H1 (cell line): ENCODE measurements around the gene PLEKHO1. TPM values are rescaled to one million over a fixed set of nuclear protein-coding genes. Genes with fewer than 3 reads are reported as not detected.

ENCODE experiments used
- CTCF ChIA-PET: fragments of 300-600 bp; sonication (Branson Sonifier 250); formaldehyde crosslinking; loops from one replicate; lab custom pipeline; 2021; ENCODE audit not compliant: partially characterized antibody; lab: Charles Lee
- POLR2A ChIA-PET: fragments of 300-600 bp; sonication (Branson Sonifier 250); formaldehyde crosslinking; loops from one replicate; lab custom pipeline; 2021; ENCODE audit warnings: inconsistent platforms; ENCODE audit not compliant: partially characterized antibody; lab: Charles Lee
- DNase-seq, 2 experiments: peaks; one replicate each; pipeline versions ENCODE4 v3.0.0 to v3.0.0-alpha.2; 2010 to 2022; ENCODE audit warnings: low spot score in 2 of 2, low read depth in 1 of 2, mixed read lengths in 1 of 2
- FAIRE-seq: peaks from 2 replicates; lab custom pipeline; 2011; peaks lifted over from hg19 to GRCh38; lab: Jason Lieb, UNC
- H2AFZ ChIP-seq: 2 replicates; pipeline ENCODE4 v1.8.1; 2012; ENCODE audit warnings: low read length, inconsistent platforms
- H2AK5ac ChIP-seq: 2 replicates; pipeline ENCODE4 v1.6.1; 2013; ENCODE audit warnings: low read depth, low read length
- H2BK120ac ChIP-seq: replicated peaks from 2 replicates; pipeline ENCODE3; 2013; ENCODE audit warnings: low read depth, low read length, inconsistent platforms
- H2BK12ac ChIP-seq: 2 replicates; pipeline ENCODE4 v1.6.1; 2013; ENCODE audit warnings: low read depth, low read length
- H2BK15ac ChIP-seq: 2 replicates; pipeline ENCODE4 v1.6.1; 2013; ENCODE audit warnings: low read length
- H2BK20ac ChIP-seq: 2 replicates; pipeline ENCODE4 v1.6.1; 2013; ENCODE audit warnings: low read length
- H2BK5ac ChIP-seq: 2 replicates; pipeline ENCODE4 v1.6.1; 2013; ENCODE audit warnings: low read depth, low read length
- H3K14ac ChIP-seq: 2 replicates; pipeline ENCODE4 v1.6.1; 2013; ENCODE audit warnings: inconsistent platforms; ENCODE audit not compliant: insufficient read length
- H3K18ac ChIP-seq: 2 replicates; pipeline ENCODE4 v1.6.1; 2013; ENCODE audit warnings: low read length; ENCODE audit errors: extremely low read depth
- H3K23ac ChIP-seq: 2 replicates; pipeline ENCODE4 v1.6.1; 2013; ENCODE audit warnings: inconsistent platforms; ENCODE audit not compliant: insufficient read length
- H3K23me2 ChIP-seq: 2 replicates; pipeline ENCODE4 v1.6.1; 2013; ENCODE audit warnings: low read depth, low read length
- H3K27ac ChIP-seq: 2 replicates; pipeline ENCODE4 v1.6.1; 2011; ENCODE audit warnings: low read depth, low read length, inconsistent platforms
- H3K27me3 ChIP-seq, 4 experiments: replicated peaks in 1 of 4; 1 replicate in 1 of 4; 2 replicates in 3 of 4; pipeline versions ENCODE4 v1.6.1 to v1.8.1; 2011 to 2013; ENCODE audit warnings: low read length in 3 of 4, mild to moderate bottlenecking in 3 of 4, inconsistent platforms in 2 of 4, mixed read lengths in 2 of 4, moderate library complexity in 1 of 4; ENCODE audit not compliant: control insufficient read depth in 3 of 4, insufficient read depth in 3 of 4; ENCODE audit errors: extremely low read depth in 1 of 4
- H3K36me3 ChIP-seq, 4 experiments: 2 replicates each; pipeline versions ENCODE4 v1.6.1 to v1.8.1; 2011 to 2013; ENCODE audit warnings: mild to moderate bottlenecking in 4 of 4, low read length in 3 of 4, moderate library complexity in 2 of 4, control low read depth in 1 of 4, inconsistent platforms in 1 of 4; ENCODE audit not compliant: insufficient read depth in 4 of 4, control insufficient read depth in 2 of 4
- H3K4ac ChIP-seq: replicated peaks from 2 replicates; pipeline ENCODE3; 2013; ENCODE audit warnings: low read length, low read depth, mixed read lengths, inconsistent platforms; ENCODE audit not compliant: insufficient read length
- H3K4me1 ChIP-seq, 4 experiments: replicated peaks in 1 of 4; 1 replicate in 1 of 4; 2 replicates in 3 of 4; pipeline versions ENCODE4 v1.6.1 to v1.8.1; 2011 to 2013; ENCODE audit warnings: low read length in 3 of 4, inconsistent platforms in 2 of 4, mixed read lengths in 1 of 4; ENCODE audit not compliant: insufficient read depth in 4 of 4, control insufficient read depth in 3 of 4
- H3K4me2 ChIP-seq, 2 experiments: 2 replicates each; pipeline versions ENCODE4 v1.6.1 to v1.8.1; 2011 to 2013; ENCODE audit warnings: low read depth in 2 of 2, low read length in 2 of 2, control low read depth in 1 of 2, inconsistent platforms in 1 of 2, mild to moderate bottlenecking in 1 of 2; ENCODE audit not compliant: insufficient read depth in 1 of 2
- H3K4me3 ChIP-seq, 4 experiments: fragments of 200-600, 300-600 bp in 1 of 4; sonication (generic), shearing (Covaris generic), sonication (Bioruptor Twin) in 1 of 4; 2 replicates each; pipeline versions ENCODE4 v1.5.1 to v1.8.1; 2011 to 2016; ENCODE audit warnings: low read length in 4 of 4, low read depth in 3 of 4, control low read depth in 2 of 4, inconsistent platforms in 2 of 4, mild to moderate bottlenecking in 2 of 4, mixed read lengths in 1 of 4, moderate library complexity in 1 of 4; ENCODE audit not compliant: insufficient read depth in 2 of 4; ENCODE audit errors: extremely low read depth in 1 of 4
- H3K56ac ChIP-seq: replicated peaks from 2 replicates; pipeline ENCODE3; 2013; ENCODE audit warnings: low read depth, mild to moderate bottlenecking, mixed read lengths, low read length, inconsistent platforms; ENCODE audit not compliant: insufficient read length
- H3K79me1 ChIP-seq: 2 replicates; pipeline ENCODE4 v1.6.1; 2013; ENCODE audit warnings: low read depth, low read length, control low read depth
- H3K79me2 ChIP-seq, 2 experiments: 2 replicates each; pipeline versions ENCODE4 v1.6.1 to v1.8.1; 2012 to 2013; ENCODE audit warnings: low read length in 2 of 2, mild to moderate bottlenecking in 2 of 2, inconsistent platforms in 1 of 2; ENCODE audit not compliant: insufficient read depth in 2 of 2, control insufficient read depth in 1 of 2
- H3K9ac ChIP-seq, 4 experiments: replicated peaks in 1 of 4; 1 replicate in 1 of 4; 2 replicates in 3 of 4; pipeline versions ENCODE4 v1.6.1 to v1.8.1; 2011 to 2013; ENCODE audit warnings: low read depth in 3 of 4, low read length in 3 of 4, control low read depth in 2 of 4, mild to moderate bottlenecking in 2 of 4, moderate library complexity in 2 of 4, inconsistent platforms in 1 of 4; ENCODE audit errors: extremely low read depth in 1 of 4
- H3K9me3 ChIP-seq, 2 experiments: 2 replicates each; pipeline versions ENCODE4 v1.6.1 to v1.8.1; 2012 to 2013; ENCODE audit warnings: mild to moderate bottlenecking in 2 of 2, moderate library complexity in 2 of 2, control low read depth in 1 of 2, inconsistent platforms in 1 of 2, low read depth in 1 of 2, low read length in 1 of 2, mixed read lengths in 1 of 2; ENCODE audit not compliant: insufficient read depth in 2 of 2
- H4K20me1 ChIP-seq, 2 experiments: replicated peaks in 1 of 2; 2 replicates each; pipeline versions ENCODE3 to v1.8.1; 2011 to 2013; ENCODE audit warnings: inconsistent platforms in 2 of 2, low read length in 2 of 2, mild to moderate bottlenecking in 1 of 2; ENCODE audit not compliant: insufficient read depth in 2 of 2, control insufficient read depth in 1 of 2
- H4K5ac ChIP-seq: 2 replicates; pipeline ENCODE4 v1.6.1; 2013; ENCODE audit warnings: low read length, low read depth, mixed read lengths, inconsistent platforms; ENCODE audit not compliant: insufficient read length
- H4K8ac ChIP-seq: 2 replicates; pipeline ENCODE4 v1.8.0; 2013; ENCODE audit warnings: mild to moderate bottlenecking, moderate library complexity, low read length, inconsistent platforms; ENCODE audit not compliant: insufficient read depth; ENCODE audit errors: extremely low read depth
- H4K91ac ChIP-seq: replicated peaks from 2 replicates; pipeline ENCODE3; 2013; ENCODE audit warnings: low read length, mixed read lengths, inconsistent platforms; ENCODE audit not compliant: insufficient read length
- CBX8 ChIP-seq: fragments of 300-800, 300-1000 bp; sonication (generic); IDR thresholded peaks from 2 replicates; pipeline ENCODE4 v1.7.1; 2016; ENCODE audit warnings: low read depth, low read length, borderline replicate concordance
- KDM4A ChIP-seq: IDR thresholded peaks from one replicate; pipeline ENCODE4 v1.7.1; 2012; ENCODE audit warnings: low read depth, mild to moderate bottlenecking, moderate library complexity, low read length, inconsistent platforms; ENCODE audit not compliant: severe bottlenecking
- RAD21 ChIP-seq, 2 experiments: IDR thresholded peaks in 1 of 2; conservative IDR thresholded peaks in 1 of 2; 2 replicates each; pipeline ENCODE4 v1.6.1; 2011; ENCODE audit warnings: low read depth in 2 of 2, low read length in 2 of 2, improper control_type of control experiment in 1 of 2, inconsistent platforms in 1 of 2, mild to moderate bottlenecking in 1 of 2, moderate library complexity in 1 of 2
- SUZ12 ChIP-seq: fragments of 200-600 bp; sonication (generic); IDR thresholded peaks from 2 replicates; pipeline ENCODE4 v1.6.1; 2012; ENCODE audit warnings: mild to moderate bottlenecking, inconsistent platforms, low read length, moderate library complexity, mixed read lengths
- WGBS, 2 experiments: shearing (Covaris generic) in 1 of 2; methylation state at CpG; one replicate each; pipeline versions ENCODE4 v1.1.6 to v1.1.7; 2013 to 2015; ENCODE audit warnings: low lambda C conversion rate in 2 of 2, mixed read lengths in 2 of 2, inconsistent platforms in 1 of 2, low coverage in 1 of 2, missing lambda C conversion rate in 1 of 2; ENCODE audit not compliant: insufficient replicate concordance in 2 of 2, insufficient coverage in 1 of 2, insufficient read length in 1 of 2; ENCODE audit errors: extremely low coverage in 1 of 2, missing lambda C conversion rate in 1 of 2; 5-methylcytosine and 5-hydroxymethylcytosine counted together
- polyA plus RNA-seq, 7 experiments: library from polyadenylated mRNA; depleted of rRNA in 3 of 7; stranded (reverse) in 5 of 7; unstranded in 2 of 7; fragments of >200 nt in 5 of 7; fragments of 200-250 nt in 2 of 7; gene quantifications; 1 replicate in 5 of 7; 2 replicates in 1 of 7; 4 replicates in 1 of 7; pipeline versions ENCODE4 v1.2.1 to v1.2.3, GENCODE V29; 2011 to 2013; ENCODE audit warnings: missing spikeins in 2 of 7, mixed read lengths in 2 of 7
- total RNA-seq: library from RNA; stranded (reverse); fragmentation: NEBNext Ultra II Directional; extraction: Animal tissue kit (Norgen Biotek cat#: 25700); gene quantifications from 2 replicates; pipeline ENCODE4 v1.2.1, GENCODE V29; 2021
- TF ChIP-seq, protein P1 (sequence below): IDR thresholded peaks from 2 replicates; pipeline ENCODE4 v1.6.1; 2012; ENCODE audit warnings: inconsistent platforms

PLEKHO1 gene
- total and polyA plus RNA-seq, 2 of the 8 experiments (the other 6 are each of a cell fraction or from before 2014, with no cell fraction given) = 23.2 to 37.0 TPM

DNA sequence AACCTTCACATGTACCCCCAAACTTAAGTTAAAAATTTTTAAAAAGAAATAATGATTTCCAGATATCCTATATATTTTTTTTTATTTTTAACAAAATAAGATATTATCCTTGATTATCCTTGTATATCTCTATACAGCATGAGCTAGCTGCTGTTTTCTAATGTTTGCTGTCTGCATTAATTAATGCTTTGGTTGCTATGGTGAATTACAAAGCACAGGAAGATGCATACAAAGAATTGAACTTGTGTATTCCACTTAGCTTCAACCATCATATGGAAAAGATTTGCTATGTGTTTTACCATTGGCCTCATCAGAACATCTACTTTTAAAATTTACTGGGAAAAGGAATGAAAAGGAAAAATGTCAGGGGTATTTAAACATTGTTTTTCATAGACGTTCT, 46.7 kb upstream of the PLEKHO1 start:
- Histone ChIP-seq H3K79me1 (no peaks in the 10 kb centered on the region), H2BK15ac (no peak overlapping the region), H3K27ac (no peak overlapping the region), H4K8ac (no peak overlapping the region), H3K9me3 (no peaks in the 10 kb centered on the region), H2AFZ (no peak overlapping the region), H3K23ac (no peak overlapping the region), H3K4me2 (no peak overlapping the region), H2BK20ac (no peak overlapping the region), H2BK5ac (no peak overlapping the region), H2AK5ac (no peak overlapping the region), H3K27me3 (no peaks in the 10 kb centered on the region), H3K18ac (no peak overlapping the region), H3K36me3 (no peaks in the 10 kb centered on the region; a peak in 1 of 8 replicates), H3K14ac (no peak overlapping the region), H2BK120ac (no peak overlapping the region), H3K56ac (no peak overlapping the region), H4K20me1 (no peaks in the 10 kb centered on the region), H3K23me2 (no peaks in the 10 kb centered on the region), H4K91ac (no peak overlapping the region), H3K4me1 (no peaks in the 10 kb centered on the region), H3K4ac (no peak overlapping the region), H2BK12ac (no peak overlapping the region), H3K79me2 (no peaks in the 10 kb centered on the region), H4K5ac (no peak overlapping the region), H3K4me3 (no peak overlapping the region), H3K9ac (no peak overlapping the region)
- WGBS, 2 experiments = 83% methylated on average over 1 of the region's 1 CpG; no CpG with 5 or more reads in 1 of the 2 experiments
- ChIA-PET CTCF (interaction anchor here (0.6 to 2.0 kb wide), 5 partner anchors 30 to 158 kb away, joined by 3 to 7 read pairs (median 3); no protein-coding TSS in a partner anchor), POLR2A (no interaction called here)
- no peak for TF ChIP-seq SUZ12
- no peak for TF ChIP-seq CBX8
- TF ChIP-seq, protein P1, sequence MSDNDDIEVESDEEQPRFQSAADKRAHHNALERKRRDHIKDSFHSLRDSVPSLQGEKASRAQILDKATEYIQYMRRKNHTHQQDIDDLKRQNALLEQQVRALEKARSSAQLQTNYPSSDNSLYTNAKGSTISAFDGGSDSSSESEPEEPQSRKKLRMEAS = no peak
- no peak for TF ChIP-seq KDM4A
- no peak for TF ChIP-seq RAD21 (IDR thresholded peaks at IDR 0.05 in 1 of 2, conservative IDR thresholded peaks at IDR 0.05 in 1 of 2; ENCODE audit: low read depth in 2 of 2, low read length in 2 of 2)
- FAIRE-seq = no peak
- DNase-seq = no peak
